ENCODE measurements around the gene ZNF100. TPM values are rescaled to one million over a fixed set of nuclear protein-coding genes. Genes with fewer than 3 reads are reported as not detected.

ZNF100 gene
- total RNA-seq, 1 experiment from 2014 or later: 8.5 TPM

DNA sequence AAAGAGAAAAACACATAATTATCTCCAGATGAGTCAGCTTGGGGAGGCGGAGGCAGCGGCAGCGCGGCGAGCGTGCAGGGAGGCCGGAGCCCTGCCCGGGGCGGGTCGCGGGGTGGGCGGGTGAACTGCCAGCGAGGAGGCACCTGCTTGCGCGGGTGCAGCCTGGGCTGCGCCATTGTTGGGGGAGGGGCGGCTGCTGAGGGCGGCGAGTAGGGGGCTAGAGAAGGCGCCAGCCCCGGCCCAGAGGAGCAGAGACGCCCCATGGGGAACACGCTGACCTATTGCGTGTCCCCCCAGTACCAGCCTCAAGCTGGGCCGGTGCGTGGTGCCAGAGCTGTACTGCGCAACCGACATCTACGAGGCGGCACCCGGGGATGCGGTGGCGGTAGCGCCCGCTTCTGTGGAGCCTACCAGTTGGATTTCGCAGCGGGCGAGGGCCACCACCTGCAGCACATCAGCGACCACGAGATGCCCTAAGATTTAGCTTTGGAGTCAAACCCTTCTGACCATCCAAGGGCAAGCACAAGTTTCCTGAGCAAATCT lies 16.7 kb downstream of the ZNF100 start:
- Histone ChIP-seq H2AFZ (ENCODE audit: low read depth, low read length, poor library complexity, severe bottlenecking) (no peak overlapping the region), H3K9ac (ENCODE audit: low read length) (no peak overlapping the region), H3K9me2 (ENCODE audit: insufficient read depth) (no peaks in the 10 kb centered on the region), H4K20me1 (ENCODE audit: insufficient read depth) (no peaks in the 10 kb centered on the region), H3K4me1 (ENCODE audit: control insufficient read depth in 1 of 2, insufficient read depth in 2 of 2, low read length in 2 of 2) (no peaks in the 10 kb centered on the region), H3K27ac (ENCODE audit: low read depth, low read length) (no peak overlapping the region), H3K36me3 (ENCODE audit: control insufficient read depth in 1 of 2, insufficient read depth in 2 of 2, low read length in 2 of 2) (peaks cover 3 to 10% of the 10 kb centered on the region in 2 experiments; a peak in 3 of 4 replicates), H3K9me3 (ENCODE audit: control insufficient read depth in 1 of 2, insufficient read depth in 1 of 2, low read depth in 1 of 2, low read length in 2 of 2) (no peaks in the 10 kb centered on the region), H3K4me3 (replicated peaks in 1 of 2; ENCODE audit: low read depth in 1 of 2, low read length in 2 of 2) (no peak overlapping the region), H3K4me2 (ENCODE audit: low read length) (no peak overlapping the region), H3K27me3 (ENCODE audit: insufficient read depth, low read length) (no peaks in the 10 kb centered on the region), H3K79me2 (ENCODE audit: insufficient read depth, low read length) (peaks cover 42% of the 10 kb centered on the region)
- ATAC-seq (no peak), DNase-seq (ENCODE audit: low read depth, low spot score) (no peak)
- no TSS peak for BruUV-seq (replicated peaks)
- ChIA-PET CTCF (no interaction called here), RAD21 (ENCODE audit: low non-redundant PET in 1 of 2, low total read pairs in 2 of 2, uncharacterized antibody in 2 of 2, unreplicated experiment in 2 of 2) (no interaction called here), POLR2A (no interaction called here)
- intact Hi-C loops (cut with micrococcal nuclease): no loop called here
- TF ChIP-seq, protein P1, sequence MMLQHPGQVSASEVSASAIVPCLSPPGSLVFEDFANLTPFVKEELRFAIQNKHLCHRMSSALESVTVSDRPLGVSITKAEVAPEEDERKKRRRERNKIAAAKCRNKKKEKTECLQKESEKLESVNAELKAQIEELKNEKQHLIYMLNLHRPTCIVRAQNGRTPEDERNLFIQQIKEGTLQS (IDR thresholded peaks at IDR 0.05): no peak
- no peak for TF ChIP-seq EGR1 (IDR thresholded peaks at IDR 0.05; ENCODE audit: low read depth)
- no peak for TF ChIP-seq TCF7L2 (IDR thresholded peaks at IDR 0.05; ENCODE audit: borderline replicate concordance, extremely low read depth, insufficient read depth, insufficient read length)
- no peak for TF ChIP-seq ELF1 (IDR thresholded peaks at IDR 0.05; ENCODE audit: borderline replicate concordance, low read depth)
- no peak for TF ChIP-seq ZNF274 (IDR thresholded peaks at IDR 0.05; ENCODE audit: low read depth, low read length)
- no peak for TF ChIP-seq FOSL1 (IDR thresholded peaks at IDR 0.05; ENCODE audit: low read depth)
- no peak for TF ChIP-seq EZH2phosphoT487 (IDR thresholded peaks at IDR 0.05; ENCODE audit: borderline replicate concordance)
- no peak for TF ChIP-seq JUND (IDR thresholded peaks at IDR 0.05)

DNA sequence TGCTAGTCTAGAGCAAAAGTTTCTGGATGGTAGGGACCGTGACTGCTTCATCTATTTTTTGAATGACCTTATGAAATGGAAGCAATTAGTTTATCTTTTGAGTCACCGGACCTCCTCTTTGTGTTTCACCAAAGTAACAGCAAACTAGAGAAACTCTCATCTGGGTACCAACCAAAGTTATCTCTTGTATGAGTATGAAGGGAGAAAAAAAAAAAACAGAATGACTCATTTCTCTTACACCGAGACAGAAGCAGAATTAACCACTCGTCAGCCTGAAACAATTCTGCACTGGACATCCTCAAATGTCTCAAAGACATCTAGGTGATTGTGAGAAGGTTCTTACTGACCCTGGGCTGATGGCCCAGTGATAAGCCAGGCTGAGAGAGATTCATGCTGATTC lies 18.3 kb downstream of the ZNF100 start:
- no peak overlapping the region for H3K4me3 ChIP-seq (replicated peaks in 1 of 2; ENCODE audit: low read depth in 1 of 2, low read length in 2 of 2)
- no peak overlapping the region for H3K4me2 ChIP-seq (ENCODE audit: low read length)
- no peaks in the 10 kb centered on the region for H4K20me1 ChIP-seq (ENCODE audit: insufficient read depth)
- no peaks in the 10 kb centered on the region for H3K27me3 ChIP-seq (ENCODE audit: insufficient read depth, low read length)
- no TSS peak for BruUV-seq (replicated peaks)
- peaks cover 36% of the 10 kb centered on the region for H3K79me2 ChIP-seq (ENCODE audit: insufficient read depth, low read length)
- RAD21 ChIA-PET (ENCODE audit: low non-redundant PET in 1 of 2, low total read pairs in 2 of 2, uncharacterized antibody in 2 of 2, unreplicated experiment in 2 of 2): no interaction called here
- no peak overlapping the region for H3K9ac ChIP-seq (ENCODE audit: low read length)
- H3K4me1 ChIP-seq (ENCODE audit: control insufficient read depth in 1 of 2, insufficient read depth in 2 of 2, low read length in 2 of 2): no peaks in the 10 kb centered on the region
- no peak overlapping the region for H3K27ac ChIP-seq (ENCODE audit: low read depth, low read length)
- no peaks in the 10 kb centered on the region for H3K9me2 ChIP-seq (ENCODE audit: insufficient read depth)
- intact Hi-C loops (cut with micrococcal nuclease): no loop called here
- TF ChIP-seq RAD21 (IDR thresholded peaks at IDR 0.05; ENCODE audit: low read depth) (no peak), JUND (IDR thresholded peaks at IDR 0.05) (no peak), ELF1 (IDR thresholded peaks at IDR 0.05; ENCODE audit: borderline replicate concordance, low read depth) (no peak), EGR1 (IDR thresholded peaks at IDR 0.05; ENCODE audit: low read depth) (no peak), ZFX (IDR thresholded peaks at IDR 0.05) (no peak), SIN3A (IDR thresholded peaks at IDR 0.05; ENCODE audit: low read depth) (no peak), FOSL1 (IDR thresholded peaks at IDR 0.05; ENCODE audit: low read depth) (no peak), ZNF274 (IDR thresholded peaks at IDR 0.05; ENCODE audit: low read depth, low read length) (no peak), SP1 (IDR thresholded peaks at IDR 0.05; ENCODE audit: low read depth) (no peak), YY1 (IDR thresholded peaks at IDR 0.05; ENCODE audit: extremely low read depth, insufficient replicate concordance, low read depth, low read length) (no peak), POLR2A (IDR thresholded peaks at IDR 0.05; ENCODE audit: borderline replicate concordance, extremely low read depth, insufficient read depth, insufficient read length) (no peak), EZH2phosphoT487 (IDR thresholded peaks at IDR 0.05; ENCODE audit: borderline replicate concordance) (no peak), POLR2AphosphoS5 (IDR thresholded peaks at IDR 0.05; ENCODE audit: low read depth, low read length) (no peak)
- TF ChIP-seq, protein P2, sequence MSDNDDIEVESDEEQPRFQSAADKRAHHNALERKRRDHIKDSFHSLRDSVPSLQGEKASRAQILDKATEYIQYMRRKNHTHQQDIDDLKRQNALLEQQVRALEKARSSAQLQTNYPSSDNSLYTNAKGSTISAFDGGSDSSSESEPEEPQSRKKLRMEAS (IDR thresholded peaks at IDR 0.05): no peak
- POLR2A ChIA-PET: no interaction called here
- no peak overlapping the region for H2AFZ ChIP-seq (ENCODE audit: low read depth, low read length, poor library complexity, severe bottlenecking)
- CTCF ChIA-PET: no interaction called here
- H3K9me3 ChIP-seq (ENCODE audit: control insufficient read depth in 1 of 2, insufficient read depth in 1 of 2, low read depth in 1 of 2, low read length in 2 of 2): no peaks in the 10 kb centered on the region
- no peak for ATAC-seq
- H3K36me3 ChIP-seq (ENCODE audit: control insufficient read depth in 1 of 2, insufficient read depth in 2 of 2, low read length in 2 of 2): peaks cover 3 to 10% of the 10 kb centered on the region in 2 experiments; a peak in 3 of 4 replicates
- DNase-seq (ENCODE audit: low read depth, low spot score): no peak

Data from HCT116 (cell line).